Activated naive CD4-positive, alpha-beta T cell treated with anti-CD3 and anti-CD28 coated beads, Interleukin-2, amount 50 U/mL, for 16 hours (primary cell): ENCODE results near the gene LCN10.

Experiments used
- DNase-seq: peaks from one replicate; pipeline ENCODE4 v3.0.0-alpha.2; 2020

LCN10 gene

GRCh38 chr9:136697821-136698526, 44.8 kb downstream of the LCN10 start:
- DNase-seq: no peak

GRCh38 chr9:136697146-136697820, 45.5 kb downstream of the LCN10 start:
- no peak for DNase-seq

- DNase-seq: no peak
Measured at GRCh38 chr9:136696502-136696901, 46.2 kb downstream of the LCN10 start.

- DNase-seq: no peak
Measured at GRCh38 chr9:136695955-136696354, 46.8 kb downstream of the LCN10 start.

- no peak for DNase-seq
Measured at GRCh38 chr9:136695435-136695895, 47.3 kb downstream of the LCN10 start.

- no peak for DNase-seq
Measured at GRCh38 chr9:136694872-136695247, 47.9 kb downstream of the LCN10 start.

- no peak for DNase-seq
Measured at GRCh38 chr9:136694163-136694871, 48.4 kb downstream of the LCN10 start.

- DNase-seq: no peak
Measured at GRCh38 chr9:136693490-136694162, 49.1 kb downstream of the LCN10 start.

- DNase-seq: no peak
Measured at GRCh38 chr9:136693135-136693489, 49.6 kb downstream of the LCN10 start.

GRCh38 chr9:136692185-136693134, 50.3 kb downstream of the LCN10 start:
- DNase-seq: no peak

GRCh38 chr9:136691316-136692184, 51.2 kb downstream of the LCN10 start:
- DNase-seq: no peak

GRCh38 chr9:136690806-136691261, 51.9 kb downstream of the LCN10 start:
- DNase-seq: no peak

- DNase-seq: no peak
Measured at GRCh38 chr9:136690104-136690805, 52.5 kb downstream of the LCN10 start.

GRCh38 chr9:136689108-136689460, 53.7 kb downstream of the LCN10 start:
- no peak for DNase-seq

GRCh38 chr9:136688274-136689107, 54.2 kb downstream of the LCN10 start:
- DNase-seq: no peak
